HepG2 (cell line): ENCODE data around the gene GNPNAT1. TPM values are rescaled to one million over a fixed set of nuclear protein-coding genes. Genes with fewer than 3 reads are reported as not detected.

Source experiments
- BHLHE40 ChIP-seq: IDR thresholded peaks from 2 replicates; pipeline ENCODE4 v1.6.1; 2011; ENCODE audit warnings: low read length, improper control_type of control experiment
- CC2D1A ChIP-seq: sonication (generic); formaldehyde crosslinking; IDR thresholded peaks from 2 replicates; pipeline ENCODE4 v1.8.1; 2023; ENCODE audit warnings: mild to moderate bottlenecking, missing genetic modification reagents
- EED ChIP-seq: sonication (generic); formaldehyde crosslinking; IDR thresholded peaks from 2 replicates; pipeline ENCODE4 v1.5.0; 2020; ENCODE audit warnings: mild to moderate bottlenecking, missing genetic modification reagents
- FIP1L1 ChIP-seq: fragments of 200-400 bp; formaldehyde crosslinking; IDR thresholded peaks from 2 replicates; pipeline ENCODE4 v1.6.1; 2018; ENCODE audit warnings: low read depth, mild to moderate bottlenecking, low read length, moderate library complexity, borderline replicate concordance; ENCODE audit not compliant: insufficient read depth
- FOSL1 ChIP-seq: sonication (generic); formaldehyde crosslinking; IDR thresholded peaks from 2 replicates; pipeline ENCODE4 v1.9.0; 2021; ENCODE audit warnings: missing genetic modification reagents, borderline replicate concordance
- FOXA1 ChIP-seq, 2 experiments: fragments of 450-650 bp in 1 of 2; sonication (generic) in 1 of 2; formaldehyde crosslinking in 1 of 2; IDR thresholded peaks; 2 replicates each; pipeline versions ENCODE4 v1.4.0 to v1.6.1; 2016 to 2020; ENCODE audit warnings: missing genetic modification reagents in 1 of 2
- FOXK2 ChIP-seq: fragments of 450-650 bp; IDR thresholded peaks from 2 replicates; pipeline ENCODE4 v1.6.1; 2016
- NFE2 ChIP-seq: sonication (generic); formaldehyde crosslinking; IDR thresholded peaks from 2 replicates; pipeline ENCODE4 v1.4.0; 2020; ENCODE audit warnings: missing genetic modification reagents
- PLRG1 ChIP-seq: fragments of 450-650 bp; conservative IDR thresholded peaks from 2 replicates; pipeline ENCODE4 v1.6.1; 2016
- RARA ChIP-seq: IDR thresholded peaks from 2 replicates; pipeline ENCODE4 v1.6.1; 2016; ENCODE audit warnings: missing genetic modification reagents, missing compliant biosample characterization
- REST ChIP-seq, 2 experiments: IDR thresholded peaks; 2 replicates each; pipeline ENCODE4 v1.6.1; 2011 to 2012; ENCODE audit warnings: low read length in 2 of 2, borderline replicate concordance in 1 of 2, low read depth in 1 of 2, mild to moderate bottlenecking in 1 of 2, moderate library complexity in 1 of 2
- SP5 ChIP-seq: IDR thresholded peaks from 2 replicates; pipeline ENCODE4 v1.6.1; 2016; ENCODE audit warnings: low read depth, borderline replicate concordance
- SRF ChIP-seq: IDR thresholded peaks from 2 replicates; pipeline ENCODE4 v1.6.1; 2011; ENCODE audit warnings: mild to moderate bottlenecking, low read depth, low read length, moderate library complexity
- TEAD2 ChIP-seq: sonication (generic); formaldehyde crosslinking; IDR thresholded peaks from 2 replicates; pipeline ENCODE4 v1.9.0; 2021; ENCODE audit warnings: missing genetic modification reagents
- YY1 ChIP-seq: IDR thresholded peaks from 2 replicates; pipeline ENCODE4 v1.6.1; 2011; ENCODE audit warnings: low read length, low read depth, moderate library complexity, mild to moderate bottlenecking; ENCODE audit not compliant: insufficient read depth, insufficient replicate concordance
- ZBTB33 ChIP-seq: sonication (generic); formaldehyde crosslinking; IDR thresholded peaks from 2 replicates; pipeline ENCODE4 v1.4.0; 2020; ENCODE audit warnings: missing genetic modification reagents
- ZKSCAN5 ChIP-seq: sonication (generic); formaldehyde crosslinking; IDR thresholded peaks from 2 replicates; pipeline ENCODE4 v1.5.1; 2020; ENCODE audit warnings: mild to moderate bottlenecking, missing genetic modification reagents
- ZNF33B ChIP-seq: sonication (generic); formaldehyde crosslinking; IDR thresholded peaks from 2 replicates; pipeline ENCODE4 v1.5.1; 2020; ENCODE audit warnings: mild to moderate bottlenecking, missing genetic modification reagents
- ZNF350 ChIP-seq: sonication (generic); formaldehyde crosslinking; IDR thresholded peaks from 2 replicates; pipeline ENCODE4 v1.4.0; 2020; ENCODE audit warnings: mild to moderate bottlenecking, low read depth, missing genetic modification reagents, borderline replicate concordance
- ZNF614 ChIP-seq: IDR thresholded peaks from 2 replicates; pipeline ENCODE4 v1.6.1; 2018; ENCODE audit warnings: missing biosample characterization, missing genetic modification reagents, inconsistent platforms, borderline replicate concordance
- ZNF781 ChIP-seq: sonication (generic); formaldehyde crosslinking; IDR thresholded peaks from 2 replicates; pipeline ENCODE4 v1.5.1; 2020; ENCODE audit warnings: borderline replicate concordance, mild to moderate bottlenecking, missing genetic modification reagents; ENCODE audit errors: not compliant biosample characterization
- ZNF879 ChIP-seq: sonication (generic); formaldehyde crosslinking; IDR thresholded peaks from 2 replicates; pipeline ENCODE4 v1.8.1; 2023; ENCODE audit warnings: missing genetic modification reagents
- polyA plus RNA-seq, 8 experiments: library from polyadenylated mRNA; depleted of rRNA in 3 of 8; stranded (reverse) in 7 of 8; unstranded in 1 of 8; fragments of >200 nt; fragmentation: Illumina TruSeq in 4 of 8; extraction: Trizol in 4 of 8; gene quantifications; 2 replicates each; pipeline versions ENCODE4 v1.2.1 to v1.2.3, GENCODE V29; 2011 to 2016; ENCODE audit warnings: low read depth in 4 of 8, missing spikeins in 1 of 8, mixed read lengths in 1 of 8; ENCODE audit not compliant: insufficient read depth in 1 of 8
- total RNA-seq, 5 experiments: library from RNA; depleted of rRNA; stranded (reverse); fragments of >200 nt; fragmentation: Illumina TruSeq; extraction: Trizol; gene quantifications; 2 replicates each; pipeline ENCODE4 v1.2.3, GENCODE V29; 2016; ENCODE audit warnings: low read depth in 1 of 5
- TF ChIP-seq, protein P1 (sequence below): IDR thresholded peaks from 2 replicates; pipeline ENCODE4 v1.6.1; 2018; ENCODE audit warnings: missing genetic modification reagents, mild to moderate bottlenecking, missing compliant biosample characterization

GNPNAT1 gene
- total and polyA plus RNA-seq, 2 of the 13 experiments (the other 11 are each of a cell fraction or from before 2014, with no cell fraction given) = 38.3 to 54.9 TPM

GRCh38 chr14:52791223-52792096, at the start of gene GNPNAT1 (continued):
- no peak for TF ChIP-seq REST (IDR thresholded peaks at IDR 0.05; ENCODE audit: borderline replicate concordance in 1 of 2, low read depth in 1 of 2, low read length in 2 of 2)
- TF ChIP-seq, protein P1, sequence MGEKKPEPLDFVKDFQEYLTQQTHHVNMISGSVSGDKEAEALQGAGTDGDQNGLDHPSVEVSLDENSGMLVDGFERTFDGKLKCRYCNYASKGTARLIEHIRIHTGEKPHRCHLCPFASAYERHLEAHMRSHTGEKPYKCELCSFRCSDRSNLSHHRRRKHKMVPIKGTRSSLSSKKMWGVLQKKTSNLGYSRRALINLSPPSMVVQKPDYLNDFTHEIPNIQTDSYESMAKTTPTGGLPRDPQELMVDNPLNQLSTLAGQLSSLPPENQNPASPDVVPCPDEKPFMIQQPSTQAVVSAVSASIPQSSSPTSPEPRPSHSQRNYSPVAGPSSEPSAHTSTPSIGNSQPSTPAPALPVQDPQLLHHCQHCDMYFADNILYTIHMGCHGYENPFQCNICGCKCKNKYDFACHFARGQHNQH (CRISPR knock-in tag) = peak; percentile 59; the same call in 1 of the 2 replicates
- TF ChIP-seq EED (CRISPR knock-in tag) = peak; percentile 39; the same call in 1 of the 2 replicates
- peak; percentile 91 for TF ChIP-seq ZNF879
- no peak for TF ChIP-seq FOXA1 (IDR thresholded peaks at IDR 0.05)
- TF ChIP-seq FOXA1 (CRISPR knock-in tag; IDR thresholded peaks at IDR 0.05) = peak; percentile 43; the same call in 1 of the 2 replicates
- no peak for TF ChIP-seq SRF
- TF ChIP-seq ZNF33B (CRISPR knock-in tag) = 0 out of 2 replicates have a peak, but pooled peaks have one; percentile 10
- 0 out of 2 replicates have a peak, but pooled peaks have one; percentile 6 for TF ChIP-seq ZBTB33 (CRISPR knock-in tag)
- TF ChIP-seq ZNF614 (CRISPR knock-in tag) = peak; percentile 89
- no peak for TF ChIP-seq BHLHE40
- no peak for TF ChIP-seq ZKSCAN5 (CRISPR knock-in tag)
- TF ChIP-seq CC2D1A = 0 out of 2 replicates have a peak, but pooled peaks have one; percentile 84
- TF ChIP-seq FIP1L1 = no peak
- TF ChIP-seq FOSL1 = no peak
- TF ChIP-seq ZNF781 (CRISPR knock-in tag) = peak; percentile 69
- TF ChIP-seq PLRG1 = no peak
- TF ChIP-seq FOXK2 = no peak
- peak; percentile 68 for TF ChIP-seq ZNF350
- TF ChIP-seq NFE2 = no peak
- peak; percentile 69 for TF ChIP-seq YY1
- peak; percentile 54 for TF ChIP-seq RARA (CRISPR knock-in tag)
- TF ChIP-seq SP5 (CRISPR knock-in tag) = no peak; the same call in 1 of the 2 replicates
- no peak for TF ChIP-seq TEAD2 (CRISPR knock-in tag)
